ENCODE data around the gene MTA2.
"Not testable (repeated sequence)": the region's sequence is repeated elsewhere in the genome, so short reads cannot be mapped to it uniquely, and the experiment has no call there.

Gene MTA2

GRCh38 chr11:62592146-62592815 lies 9.4 kb downstream of the MTA2 start:
- TF ChIP-seq POLR2A (IDR thresholded peaks at IDR 0.05; ENCODE audit: low read depth, low read length), result no peak
- no peak for DNase-seq (ENCODE audit: insufficient read length, low spot score)
- FAIRE-seq, result no peak

GRCh38 chr11:62591448-62592145 lies 10.1 kb downstream of the MTA2 start, which contains the start of gene TUT1:
TSS of gene TUT1 (minus strand) at chr11:62591523. CDS start at chr11:62591485, 38 bp downstream.
- DNase-seq (ENCODE audit: insufficient read length, low spot score) (peak; percentile 82), FAIRE-seq (peak; percentile 81)
- peak; percentile 90 for TF ChIP-seq POLR2A (IDR thresholded peaks at IDR 0.05; ENCODE audit: low read depth, low read length)

- FAIRE-seq, result no peak
- no peak for TF ChIP-seq POLR2A (IDR thresholded peaks at IDR 0.05; ENCODE audit: low read depth, low read length)
- DNase-seq (ENCODE audit: insufficient read length, low spot score), result no peak
Measured at GRCh38 chr11:62588966-62589637, 12.6 kb downstream of the MTA2 start.

GRCh38 chr11:62585356-62585755 lies 16.3 kb downstream of the MTA2 start:
- not testable (repeated sequence) for DNase-seq (ENCODE audit: insufficient read length, low spot score)

DNA sequence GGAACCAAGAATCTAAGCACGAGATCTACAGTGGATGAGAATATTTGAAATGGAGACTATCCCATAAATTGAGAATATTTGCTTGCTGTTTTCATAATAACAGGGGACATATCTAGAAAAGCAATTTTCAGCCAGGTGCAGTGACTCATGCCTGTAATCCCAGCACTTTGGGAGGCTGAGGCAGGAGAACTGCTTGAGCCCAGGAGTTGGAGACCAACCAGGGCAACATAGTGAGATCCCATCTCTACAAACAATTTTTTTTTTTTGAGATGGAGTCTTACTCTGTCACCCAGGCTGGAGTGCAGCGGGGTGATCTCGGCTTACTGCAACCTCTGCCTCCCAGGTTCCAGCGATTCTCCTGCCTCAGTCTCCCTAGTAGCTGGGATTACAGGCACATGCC lies 19.9 kb downstream of the MTA2 start:
- DNase-seq (ENCODE audit: insufficient read length, low spot score); FAIRE-seq: not testable (repeated sequence)

More at GRCh38 chr11:62585356-62585755, 16.3 kb downstream of the MTA2 start:
- FAIRE-seq, result not testable (repeated sequence)

DNA sequence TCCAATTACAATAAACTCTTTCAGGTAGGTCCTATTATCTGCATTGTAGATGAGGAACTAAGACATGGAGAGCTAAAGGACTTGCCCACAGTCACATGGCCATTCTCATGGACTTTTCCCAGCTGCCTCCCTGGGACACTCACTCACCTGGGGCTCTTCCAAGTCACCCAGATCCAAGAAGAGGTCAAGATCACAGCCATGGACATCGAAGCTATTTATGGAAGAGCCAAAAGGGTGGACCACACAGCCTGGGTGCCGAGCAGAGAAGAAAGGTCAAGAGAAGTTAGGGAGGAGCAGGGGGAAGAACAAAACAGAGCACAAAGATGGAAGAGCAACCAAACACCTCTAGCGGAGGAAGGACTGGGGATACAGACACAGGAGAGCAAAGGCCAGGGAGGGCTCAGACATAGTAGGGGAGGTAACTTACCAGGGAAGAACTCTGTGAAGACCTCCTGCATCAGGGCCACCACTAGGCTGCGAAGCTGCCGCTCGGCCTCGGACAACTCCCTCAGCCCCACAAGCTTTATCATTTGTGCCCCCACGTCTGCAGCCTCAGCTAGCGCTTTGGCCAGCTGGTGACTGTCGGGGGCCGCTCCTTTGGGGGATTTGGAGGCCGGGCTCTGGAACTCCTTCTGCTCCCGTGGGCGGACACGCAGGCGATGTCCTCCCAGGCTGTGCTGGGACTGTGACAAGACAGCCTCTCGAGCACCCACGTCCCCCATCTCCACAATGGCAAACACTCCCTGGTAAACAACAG lies 20.5 kb downstream of the MTA2 start:
- no peak for TF ChIP-seq POLR2A (IDR thresholded peaks at IDR 0.05; ENCODE audit: low read depth, low read length)
- no peak for DNase-seq (ENCODE audit: insufficient read length, low spot score)
- FAIRE-seq, result no peak

GRCh38 chr11:62579252-62579651 lies 22.4 kb downstream of the MTA2 start:
- no peak for TF ChIP-seq POLR2A (IDR thresholded peaks at IDR 0.05; ENCODE audit: low read depth, low read length)
- FAIRE-seq, result no peak
- no peak for DNase-seq (ENCODE audit: insufficient read length, low spot score)

GRCh38 chr11:62578541-62578940 lies 23.1 kb downstream of the MTA2 start:
- FAIRE-seq, result no peak
- DNase-seq (ENCODE audit: insufficient read length, low spot score), result no peak
- no peak for TF ChIP-seq POLR2A (IDR thresholded peaks at IDR 0.05; ENCODE audit: low read depth, low read length)

DNA sequence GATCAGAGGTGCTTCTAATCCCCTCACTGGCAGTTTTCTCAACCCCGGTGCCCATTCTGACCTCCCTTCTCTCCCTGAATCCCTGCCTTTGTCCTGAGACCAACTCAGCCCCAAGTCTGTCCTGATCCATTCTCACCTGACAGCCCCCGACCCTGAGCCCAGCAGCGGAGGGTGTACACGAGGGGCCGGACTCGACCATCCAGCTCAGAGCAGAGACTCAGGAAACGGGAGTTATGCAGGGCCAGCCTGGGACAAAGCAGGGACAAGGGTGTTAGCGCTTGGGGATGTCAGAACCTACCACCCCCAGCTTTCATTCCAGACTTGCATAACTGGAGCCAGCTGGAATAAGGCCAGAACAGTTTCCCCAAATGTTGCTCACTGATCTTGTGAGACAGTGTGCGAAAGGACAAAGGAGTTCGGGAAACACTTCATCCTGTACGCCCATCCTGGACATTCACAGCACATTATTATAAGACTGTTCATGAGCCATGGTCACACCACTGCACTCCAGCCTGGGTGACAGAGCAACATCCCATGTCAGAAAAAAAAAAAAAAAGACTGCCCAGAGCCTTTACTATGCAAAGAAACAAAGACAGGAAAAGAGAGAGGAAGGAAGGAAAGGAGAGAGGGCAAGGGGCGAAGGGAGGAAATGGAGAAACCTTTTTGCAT lies 24.5 kb downstream of the MTA2 start:
- TF ChIP-seq POLR2A (IDR thresholded peaks at IDR 0.05; ENCODE audit: low read depth, low read length), result no peak
- FAIRE-seq (no peak), DNase-seq (ENCODE audit: insufficient read length, low spot score) (no peak)

DNA sequence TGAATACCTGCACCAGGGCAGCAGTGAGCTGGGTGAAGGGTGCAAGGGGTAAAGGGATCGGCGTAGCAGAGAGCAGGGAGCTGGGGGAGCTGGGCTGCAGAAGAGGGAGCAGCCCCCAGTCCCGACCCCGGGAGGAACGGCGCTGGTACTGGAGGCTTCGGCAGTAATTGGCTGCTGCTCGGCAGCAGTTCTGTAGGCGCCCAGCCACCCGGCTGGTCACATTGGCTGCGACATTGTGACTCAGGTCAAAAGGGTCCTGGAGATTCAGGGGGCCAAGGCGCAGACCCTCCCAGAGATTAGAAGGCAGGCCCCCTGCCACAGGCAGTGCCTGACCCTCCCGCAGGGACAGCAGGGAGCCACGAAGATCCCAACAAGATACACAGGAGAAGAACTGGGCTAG lies 25.8 kb downstream of the MTA2 start:
- DNase-seq (ENCODE audit: insufficient read length, low spot score), result no peak
- TF ChIP-seq POLR2A (IDR thresholded peaks at IDR 0.05; ENCODE audit: low read depth, low read length), result no peak
- no peak for FAIRE-seq

- no peak for DNase-seq (ENCODE audit: insufficient read length, low spot score)
- TF ChIP-seq POLR2A (IDR thresholded peaks at IDR 0.05; ENCODE audit: low read depth, low read length), result no peak
- no peak for FAIRE-seq
Measured at GRCh38 chr11:62575156-62575555, 26.5 kb downstream of the MTA2 start.

GRCh38 chr11:62574363-62575071 lies 27.1 kb downstream of the MTA2 start:
- TF ChIP-seq POLR2A (IDR thresholded peaks at IDR 0.05; ENCODE audit: low read depth, low read length), result peak; percentile 33
- DNase-seq (ENCODE audit: insufficient read length, low spot score) (no peak), FAIRE-seq (no peak)
